HG03135 (cell line): ENCODE measurements around the gene LRRC4B.
"Not testable (repeated sequence)": the region's sequence is repeated elsewhere in the genome, so short reads cannot be mapped to it uniquely, and the experiment has no call there.

Source experiments
- ATAC-seq: cut with Tn5 transposase; IDR thresholded peaks from one replicate; pipeline ENCODE4 v1.9.1; 2021; ENCODE audit warnings: mild to moderate bottlenecking, moderate library complexity; ENCODE audit not compliant: unreplicated experiment

LRRC4B gene

GRCh38 chr19:50531171-50531612 lies 37.0 kb downstream of the LRRC4B start:
- no peak for ATAC-seq

GRCh38 chr19:50528052-50528451 lies 40.2 kb downstream of the LRRC4B start:
- ATAC-seq = not testable (repeated sequence)

DNA sequence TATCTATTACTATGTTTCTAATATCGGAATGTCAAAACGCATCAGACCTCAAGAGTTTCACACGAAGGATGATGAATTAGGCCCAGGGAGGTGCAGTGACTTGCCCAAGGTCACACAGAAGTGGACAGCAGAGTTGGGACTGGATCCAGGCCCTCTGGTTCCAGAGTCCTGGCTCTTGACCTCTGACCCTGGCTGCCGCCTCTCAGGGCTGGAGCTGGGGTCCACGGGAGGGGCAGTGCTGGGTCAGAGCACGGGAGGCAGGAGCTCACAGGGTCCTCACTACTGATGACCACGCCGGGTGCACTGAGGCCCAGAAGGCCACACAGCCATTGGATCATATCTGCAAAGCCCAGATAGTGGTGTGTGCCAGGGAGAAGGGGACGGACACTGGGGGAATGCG lies 45.4 kb downstream of the LRRC4B start:
- ATAC-seq = no peak

- ATAC-seq = no peak
Measured at GRCh38 chr19:50520822-50521465, 47.3 kb downstream of the LRRC4B start.

GRCh38 chr19:50519006-50519575 lies 49.1 kb downstream of the LRRC4B start:
- ATAC-seq = no peak

DNA sequence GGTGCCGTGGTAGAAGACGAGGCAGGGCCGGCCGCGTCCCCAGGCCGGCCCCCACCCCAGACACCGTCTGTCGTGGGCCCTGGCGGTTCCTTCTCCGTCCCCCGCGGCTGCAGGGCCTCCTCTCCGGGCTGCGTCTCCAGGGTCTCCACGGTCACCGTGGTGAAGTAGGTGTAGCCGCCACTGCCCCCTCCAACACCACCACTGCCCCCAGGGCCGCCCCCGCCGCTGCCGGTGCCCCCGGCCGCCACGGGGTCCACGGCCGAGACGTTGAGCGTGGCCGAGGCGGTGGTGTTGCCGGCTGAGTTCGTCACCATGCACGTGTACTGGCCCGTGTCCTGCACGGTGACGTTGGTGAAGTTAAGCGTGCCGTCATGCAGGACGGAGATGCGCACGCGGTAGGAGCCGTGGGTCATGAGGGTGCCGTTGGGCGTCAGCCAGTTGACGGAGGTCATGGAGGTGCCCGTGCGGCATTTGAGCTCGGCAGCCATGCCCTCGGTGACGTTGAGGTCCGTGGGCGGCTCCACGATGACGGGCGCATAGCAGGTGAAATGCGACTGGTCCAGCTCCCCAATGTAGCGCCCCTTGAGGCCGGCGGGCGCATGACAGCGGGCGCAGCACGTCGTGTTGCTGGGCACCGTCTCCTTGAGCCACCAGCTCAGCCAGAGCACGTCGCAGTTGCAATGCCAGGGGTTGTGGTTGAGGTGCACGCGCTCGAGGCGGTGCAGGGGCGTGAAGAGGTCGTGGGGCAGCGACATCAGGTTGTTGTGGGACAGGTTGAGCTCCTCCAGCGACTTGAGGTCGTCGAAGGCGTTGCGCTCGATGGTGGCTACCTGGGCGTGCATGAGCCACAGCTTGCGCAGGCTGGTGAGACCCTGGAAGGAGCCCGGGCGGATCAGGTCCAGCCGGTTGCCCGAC lies 49.9 kb downstream of the LRRC4B start:
- ATAC-seq = no peak

DNA sequence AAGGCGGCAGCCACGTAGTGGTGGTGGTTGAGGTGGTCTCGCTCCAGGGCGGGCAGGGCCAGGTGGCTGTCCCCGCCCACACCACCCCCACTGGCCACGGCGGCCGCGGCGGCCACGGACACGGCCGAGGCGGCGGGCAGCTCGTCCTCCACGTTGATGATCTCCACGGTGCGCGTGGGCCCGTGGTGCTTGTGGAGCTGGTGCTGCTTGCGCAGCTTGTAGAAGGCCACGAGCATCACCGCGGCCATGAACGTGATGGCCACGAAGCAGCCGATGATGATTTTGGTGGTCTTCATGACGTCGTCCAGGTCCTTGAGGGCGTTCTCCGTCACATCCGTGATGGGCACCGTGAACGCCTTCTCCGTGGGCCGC lies 50.5 kb downstream of the LRRC4B start:
- ATAC-seq = no peak

- no peak for ATAC-seq
Measured at GRCh38 chr19:50516964-50517703, 51.1 kb downstream of the LRRC4B start.

- ATAC-seq = no peak
Measured at GRCh38 chr19:50516456-50516855, 51.8 kb downstream of the LRRC4B start.

DNA sequence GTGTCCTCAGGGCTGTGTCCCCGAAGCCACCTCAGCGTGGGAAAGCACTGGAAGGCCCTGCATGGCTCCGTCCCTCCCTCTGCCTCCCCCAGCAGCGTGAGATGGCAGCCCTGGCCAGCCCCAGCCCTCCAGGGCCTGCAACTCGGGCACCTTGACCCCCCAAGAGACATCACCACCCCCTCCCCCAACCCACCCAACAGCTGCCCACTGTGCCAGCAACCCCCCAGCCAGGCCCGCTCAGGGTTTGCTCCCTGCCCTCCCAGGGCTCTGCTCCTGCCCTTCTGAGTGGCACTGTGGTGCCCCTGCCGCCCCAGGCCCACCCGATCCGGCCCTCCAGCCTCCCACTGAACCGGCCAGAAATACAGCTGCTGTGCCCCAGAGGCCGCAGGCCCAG lies 53.1 kb downstream of the LRRC4B start:
- ATAC-seq = no peak

DNA sequence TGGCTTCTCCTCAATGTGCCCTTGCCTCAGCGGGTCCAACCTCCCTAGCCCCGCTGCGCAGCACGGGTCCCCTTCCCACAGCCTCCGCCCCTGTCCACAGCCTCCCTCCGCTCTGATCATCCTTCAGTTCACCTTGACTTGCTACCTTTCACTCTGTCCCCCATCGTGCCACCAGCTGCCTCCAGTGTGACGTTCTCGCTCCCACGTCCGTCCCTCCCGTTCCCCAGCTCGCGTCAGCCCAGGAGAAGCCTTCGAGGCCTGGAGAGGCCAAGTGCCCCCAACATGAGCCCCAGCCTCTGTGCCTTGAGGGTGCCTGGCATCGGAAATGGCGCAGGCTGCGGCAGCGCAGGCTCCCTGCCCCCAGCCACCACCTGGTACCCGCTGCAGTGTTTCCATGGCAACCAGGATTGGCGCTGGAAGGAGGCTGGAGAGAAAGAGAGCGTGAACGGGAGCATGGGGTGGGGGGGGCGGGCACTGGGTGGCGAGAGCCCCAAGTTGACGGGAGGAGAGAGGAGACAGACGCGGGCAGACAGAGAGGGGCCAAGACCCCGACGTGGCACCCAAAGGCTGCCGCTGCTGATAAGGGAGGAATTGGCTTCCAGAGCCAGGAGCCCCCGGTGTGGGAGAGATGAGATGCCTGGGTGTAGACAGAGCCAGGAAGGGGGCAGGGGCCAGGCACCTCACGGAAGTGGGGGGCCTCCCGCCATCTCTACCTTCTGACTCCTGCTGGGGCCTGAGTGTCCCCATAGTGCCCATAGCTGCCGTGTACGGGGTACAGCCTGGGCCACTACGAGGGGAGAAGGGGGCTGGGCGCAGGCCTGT lies 53.7 kb downstream of the LRRC4B start:
- no peak for ATAC-seq

DNA sequence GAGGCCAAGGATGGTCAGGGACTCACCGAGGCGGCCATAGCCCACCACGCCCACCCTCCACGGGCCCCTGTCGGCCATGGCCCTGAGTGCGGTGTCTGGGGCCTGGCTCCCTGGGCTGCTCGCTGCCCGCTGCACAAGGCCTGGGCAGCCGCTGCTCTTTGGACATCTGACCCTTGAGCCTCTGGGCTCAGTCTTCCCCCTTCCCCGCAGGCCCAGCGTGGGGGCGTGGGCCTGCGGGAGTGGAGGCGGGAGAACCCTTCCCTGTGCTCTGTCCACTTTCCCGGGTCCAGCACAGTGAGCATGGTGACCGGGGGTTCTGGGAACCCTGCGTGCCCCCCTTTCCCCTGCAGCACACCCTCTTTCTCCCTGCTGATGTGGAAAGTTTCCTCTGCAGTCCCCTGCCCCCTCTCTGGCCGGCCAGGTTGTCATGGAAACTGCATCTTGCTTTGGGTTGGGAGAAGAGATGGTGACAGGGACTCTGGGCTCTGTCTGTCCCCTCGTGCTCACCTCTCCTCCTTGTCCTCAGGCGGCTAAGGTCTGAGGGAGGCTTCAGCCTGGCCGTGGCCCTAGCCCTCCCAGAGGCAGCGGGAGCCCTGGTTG lies 54.4 kb downstream of the LRRC4B start, which contains the start of gene ASPDH:
ASPDH (minus strand) TSS at position 168 of the 600 bp plus-strand sequence; CDS start at position 78, 90 bp downstream.
- no peak for ATAC-seq

DNA sequence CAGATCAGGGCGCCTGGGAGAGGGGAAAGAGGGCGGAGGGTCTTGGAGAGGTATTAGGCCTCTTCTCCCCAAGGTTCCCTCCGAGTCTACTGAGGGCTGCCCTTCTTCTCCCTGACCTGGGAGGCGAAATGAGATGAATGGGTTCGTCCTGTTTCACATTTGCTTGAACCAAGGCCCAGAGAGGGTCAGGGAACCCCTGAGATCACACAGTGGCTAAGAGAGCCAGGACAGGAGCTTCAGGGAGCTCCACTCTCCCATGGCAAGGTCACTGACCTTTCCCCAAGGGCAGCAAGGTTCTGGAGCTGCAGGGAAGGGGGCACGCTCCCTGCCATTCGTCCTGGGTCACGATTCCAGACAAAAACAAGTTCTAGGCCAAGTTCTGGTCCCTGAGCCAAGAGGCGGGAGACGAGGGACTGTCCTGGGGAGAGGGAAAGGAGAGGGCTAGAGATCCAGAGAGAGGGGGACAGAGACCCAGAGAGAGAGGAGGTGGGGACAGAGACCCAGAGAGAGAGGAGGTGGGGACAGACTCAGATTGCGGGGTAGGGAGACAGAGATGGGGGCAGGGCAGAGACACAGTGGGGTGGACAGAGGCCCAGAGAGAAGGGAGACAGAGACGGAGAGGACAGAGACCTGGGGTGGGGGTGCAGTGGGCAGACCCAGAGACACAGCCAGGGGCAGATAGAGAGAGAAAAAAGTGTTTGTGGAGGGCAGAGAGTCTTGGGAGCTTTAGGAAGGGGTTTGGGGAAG lies 55.1 kb downstream of the LRRC4B start:
- ATAC-seq = no peak

DNA sequence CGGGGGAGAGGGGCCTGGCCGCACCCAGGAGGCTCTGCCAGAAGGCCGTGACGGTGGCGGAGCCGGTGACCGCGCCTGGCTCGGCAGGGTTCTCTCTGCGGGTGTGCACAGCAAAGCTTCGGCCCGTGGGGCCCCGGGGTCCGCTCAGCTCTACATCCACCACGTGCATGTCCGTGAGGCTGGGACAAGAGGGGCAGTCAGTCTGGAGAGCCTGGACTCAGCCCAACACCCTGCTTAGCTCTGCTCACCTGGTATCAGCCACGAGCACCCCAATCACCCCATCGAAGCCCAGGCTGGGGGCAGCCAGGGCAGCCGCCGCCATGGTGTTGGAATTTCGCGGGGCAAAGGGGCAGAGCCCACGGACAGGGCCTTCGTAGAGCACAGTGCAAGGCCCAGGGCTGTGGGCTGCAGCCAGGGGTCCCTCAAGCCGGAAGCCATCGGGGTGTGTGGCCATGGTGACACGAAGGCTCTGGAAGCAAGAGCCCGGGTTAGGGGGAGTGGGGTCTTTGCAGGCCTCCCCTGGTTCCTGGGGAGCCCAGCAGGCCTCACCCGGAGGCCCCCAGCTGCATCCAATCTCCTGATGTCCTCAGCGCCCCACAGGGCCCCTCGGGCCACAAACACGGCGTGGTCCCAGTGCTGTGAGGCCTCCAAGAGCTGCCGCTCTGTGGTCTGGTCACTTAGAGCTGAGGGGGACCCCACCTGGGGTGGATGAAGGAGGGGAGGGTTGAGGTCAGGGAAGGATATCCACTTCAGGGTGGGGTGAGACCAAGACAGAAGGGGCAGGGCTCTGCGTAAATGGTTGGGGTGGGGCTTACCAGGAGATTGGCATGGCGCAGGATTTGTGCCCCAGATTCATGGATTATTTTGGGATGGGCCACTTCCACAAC lies 55.9 kb downstream of the LRRC4B start:
- ATAC-seq = no peak

- peak; percentile 88 for ATAC-seq
Measured at GRCh38 chr19:50511069-50511822, 57.0 kb downstream of the LRRC4B start, which contains the start of gene JOSD2. JOSD2 (minus strand) TSS chr19:50511191; CDS start chr19:50510431, 760 bp downstream.

DNA sequence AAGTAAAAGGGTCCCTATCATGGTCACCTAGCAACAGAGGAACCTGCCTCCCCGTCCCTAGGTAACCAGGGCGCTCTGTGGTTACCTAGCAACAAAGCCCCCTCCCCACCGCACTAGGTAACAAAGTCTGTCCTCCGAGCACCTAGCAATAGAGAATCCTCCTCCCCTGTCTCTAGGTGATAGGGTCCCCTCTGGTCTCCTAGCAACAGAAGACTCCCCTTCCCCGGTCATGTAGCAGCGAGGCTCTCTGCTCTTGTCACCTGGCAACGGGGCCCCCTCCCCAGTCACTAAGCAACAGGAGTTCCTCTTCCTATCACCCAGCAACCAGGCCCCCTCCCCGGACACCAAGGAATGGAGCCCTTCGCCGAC lies 57.6 kb downstream of the LRRC4B start:
- no peak for ATAC-seq

GRCh38 chr19:50510121-50510670 lies 58.0 kb downstream of the LRRC4B start:
- ATAC-seq = no peak
